Measurements from ENCODE around the gene CCDC180. TPM values are rescaled to one million over a fixed set of nuclear protein-coding genes. Genes with fewer than 3 reads are reported as not detected.

CCDC180 gene
- total and polyA plus RNA-seq, 9 of the 15 experiments (the other 6 are each of a cell fraction or from before 2014, with no cell fraction given) = 0.56 to 4.2 (median 2.5) TPM

- TF ChIP-seq, protein P1, sequence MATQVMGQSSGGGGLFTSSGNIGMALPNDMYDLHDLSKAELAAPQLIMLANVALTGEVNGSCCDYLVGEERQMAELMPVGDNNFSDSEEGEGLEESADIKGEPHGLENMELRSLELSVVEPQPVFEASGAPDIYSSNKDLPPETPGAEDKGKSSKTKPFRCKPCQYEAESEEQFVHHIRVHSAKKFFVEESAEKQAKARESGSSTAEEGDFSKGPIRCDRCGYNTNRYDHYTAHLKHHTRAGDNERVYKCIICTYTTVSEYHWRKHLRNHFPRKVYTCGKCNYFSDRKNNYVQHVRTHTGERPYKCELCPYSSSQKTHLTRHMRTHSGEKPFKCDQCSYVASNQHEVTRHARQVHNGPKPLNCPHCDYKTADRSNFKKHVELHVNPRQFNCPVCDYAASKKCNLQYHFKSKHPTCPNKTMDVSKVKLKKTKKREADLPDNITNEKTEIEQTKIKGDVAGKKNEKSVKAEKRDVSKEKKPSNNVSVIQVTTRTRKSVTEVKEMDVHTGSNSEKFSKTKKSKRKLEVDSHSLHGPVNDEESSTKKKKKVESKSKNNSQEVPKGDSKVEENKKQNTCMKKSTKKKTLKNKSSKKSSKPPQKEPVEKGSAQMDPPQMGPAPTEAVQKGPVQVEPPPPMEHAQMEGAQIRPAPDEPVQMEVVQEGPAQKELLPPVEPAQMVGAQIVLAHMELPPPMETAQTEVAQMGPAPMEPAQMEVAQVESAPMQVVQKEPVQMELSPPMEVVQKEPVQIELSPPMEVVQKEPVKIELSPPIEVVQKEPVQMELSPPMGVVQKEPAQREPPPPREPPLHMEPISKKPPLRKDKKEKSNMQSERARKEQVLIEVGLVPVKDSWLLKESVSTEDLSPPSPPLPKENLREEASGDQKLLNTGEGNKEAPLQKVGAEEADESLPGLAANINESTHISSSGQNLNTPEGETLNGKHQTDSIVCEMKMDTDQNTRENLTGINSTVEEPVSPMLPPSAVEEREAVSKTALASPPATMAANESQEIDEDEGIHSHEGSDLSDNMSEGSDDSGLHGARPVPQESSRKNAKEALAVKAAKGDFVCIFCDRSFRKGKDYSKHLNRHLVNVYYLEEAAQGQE (IDR thresholded peaks at IDR 0.05; ENCODE audit: borderline replicate concordance) = no peak
- TF ChIP-seq, protein P1 (CRISPR knock-in tag; IDR thresholded peaks at IDR 0.05; ENCODE audit: low read depth) = no peak
- TF ChIP-seq, protein P2, sequence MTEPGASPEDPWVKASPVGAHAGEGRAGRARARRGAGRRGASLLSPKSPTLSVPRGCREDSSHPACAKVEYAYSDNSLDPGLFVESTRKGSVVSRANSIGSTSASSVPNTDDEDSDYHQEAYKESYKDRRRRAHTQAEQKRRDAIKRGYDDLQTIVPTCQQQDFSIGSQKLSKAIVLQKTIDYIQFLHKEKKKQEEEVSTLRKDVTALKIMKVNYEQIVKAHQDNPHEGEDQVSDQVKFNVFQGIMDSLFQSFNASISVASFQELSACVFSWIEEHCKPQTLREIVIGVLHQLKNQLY (CRISPR knock-in tag; conservative IDR thresholded peaks at IDR 0.05) = no peak
- TF ChIP-seq SP1 (CRISPR knock-in tag; IDR thresholded peaks at IDR 0.05) = 0 out of 2 replicates have a peak, but pooled peaks have one; percentile 21
- TF ChIP-seq SNIP1 (IDR thresholded peaks at IDR 0.05; ENCODE audit: low read depth) = no peak
- no peak for TF ChIP-seq EP300 (IDR thresholded peaks at IDR 0.05; ENCODE audit: low read length)
- TF ChIP-seq, protein P3, sequence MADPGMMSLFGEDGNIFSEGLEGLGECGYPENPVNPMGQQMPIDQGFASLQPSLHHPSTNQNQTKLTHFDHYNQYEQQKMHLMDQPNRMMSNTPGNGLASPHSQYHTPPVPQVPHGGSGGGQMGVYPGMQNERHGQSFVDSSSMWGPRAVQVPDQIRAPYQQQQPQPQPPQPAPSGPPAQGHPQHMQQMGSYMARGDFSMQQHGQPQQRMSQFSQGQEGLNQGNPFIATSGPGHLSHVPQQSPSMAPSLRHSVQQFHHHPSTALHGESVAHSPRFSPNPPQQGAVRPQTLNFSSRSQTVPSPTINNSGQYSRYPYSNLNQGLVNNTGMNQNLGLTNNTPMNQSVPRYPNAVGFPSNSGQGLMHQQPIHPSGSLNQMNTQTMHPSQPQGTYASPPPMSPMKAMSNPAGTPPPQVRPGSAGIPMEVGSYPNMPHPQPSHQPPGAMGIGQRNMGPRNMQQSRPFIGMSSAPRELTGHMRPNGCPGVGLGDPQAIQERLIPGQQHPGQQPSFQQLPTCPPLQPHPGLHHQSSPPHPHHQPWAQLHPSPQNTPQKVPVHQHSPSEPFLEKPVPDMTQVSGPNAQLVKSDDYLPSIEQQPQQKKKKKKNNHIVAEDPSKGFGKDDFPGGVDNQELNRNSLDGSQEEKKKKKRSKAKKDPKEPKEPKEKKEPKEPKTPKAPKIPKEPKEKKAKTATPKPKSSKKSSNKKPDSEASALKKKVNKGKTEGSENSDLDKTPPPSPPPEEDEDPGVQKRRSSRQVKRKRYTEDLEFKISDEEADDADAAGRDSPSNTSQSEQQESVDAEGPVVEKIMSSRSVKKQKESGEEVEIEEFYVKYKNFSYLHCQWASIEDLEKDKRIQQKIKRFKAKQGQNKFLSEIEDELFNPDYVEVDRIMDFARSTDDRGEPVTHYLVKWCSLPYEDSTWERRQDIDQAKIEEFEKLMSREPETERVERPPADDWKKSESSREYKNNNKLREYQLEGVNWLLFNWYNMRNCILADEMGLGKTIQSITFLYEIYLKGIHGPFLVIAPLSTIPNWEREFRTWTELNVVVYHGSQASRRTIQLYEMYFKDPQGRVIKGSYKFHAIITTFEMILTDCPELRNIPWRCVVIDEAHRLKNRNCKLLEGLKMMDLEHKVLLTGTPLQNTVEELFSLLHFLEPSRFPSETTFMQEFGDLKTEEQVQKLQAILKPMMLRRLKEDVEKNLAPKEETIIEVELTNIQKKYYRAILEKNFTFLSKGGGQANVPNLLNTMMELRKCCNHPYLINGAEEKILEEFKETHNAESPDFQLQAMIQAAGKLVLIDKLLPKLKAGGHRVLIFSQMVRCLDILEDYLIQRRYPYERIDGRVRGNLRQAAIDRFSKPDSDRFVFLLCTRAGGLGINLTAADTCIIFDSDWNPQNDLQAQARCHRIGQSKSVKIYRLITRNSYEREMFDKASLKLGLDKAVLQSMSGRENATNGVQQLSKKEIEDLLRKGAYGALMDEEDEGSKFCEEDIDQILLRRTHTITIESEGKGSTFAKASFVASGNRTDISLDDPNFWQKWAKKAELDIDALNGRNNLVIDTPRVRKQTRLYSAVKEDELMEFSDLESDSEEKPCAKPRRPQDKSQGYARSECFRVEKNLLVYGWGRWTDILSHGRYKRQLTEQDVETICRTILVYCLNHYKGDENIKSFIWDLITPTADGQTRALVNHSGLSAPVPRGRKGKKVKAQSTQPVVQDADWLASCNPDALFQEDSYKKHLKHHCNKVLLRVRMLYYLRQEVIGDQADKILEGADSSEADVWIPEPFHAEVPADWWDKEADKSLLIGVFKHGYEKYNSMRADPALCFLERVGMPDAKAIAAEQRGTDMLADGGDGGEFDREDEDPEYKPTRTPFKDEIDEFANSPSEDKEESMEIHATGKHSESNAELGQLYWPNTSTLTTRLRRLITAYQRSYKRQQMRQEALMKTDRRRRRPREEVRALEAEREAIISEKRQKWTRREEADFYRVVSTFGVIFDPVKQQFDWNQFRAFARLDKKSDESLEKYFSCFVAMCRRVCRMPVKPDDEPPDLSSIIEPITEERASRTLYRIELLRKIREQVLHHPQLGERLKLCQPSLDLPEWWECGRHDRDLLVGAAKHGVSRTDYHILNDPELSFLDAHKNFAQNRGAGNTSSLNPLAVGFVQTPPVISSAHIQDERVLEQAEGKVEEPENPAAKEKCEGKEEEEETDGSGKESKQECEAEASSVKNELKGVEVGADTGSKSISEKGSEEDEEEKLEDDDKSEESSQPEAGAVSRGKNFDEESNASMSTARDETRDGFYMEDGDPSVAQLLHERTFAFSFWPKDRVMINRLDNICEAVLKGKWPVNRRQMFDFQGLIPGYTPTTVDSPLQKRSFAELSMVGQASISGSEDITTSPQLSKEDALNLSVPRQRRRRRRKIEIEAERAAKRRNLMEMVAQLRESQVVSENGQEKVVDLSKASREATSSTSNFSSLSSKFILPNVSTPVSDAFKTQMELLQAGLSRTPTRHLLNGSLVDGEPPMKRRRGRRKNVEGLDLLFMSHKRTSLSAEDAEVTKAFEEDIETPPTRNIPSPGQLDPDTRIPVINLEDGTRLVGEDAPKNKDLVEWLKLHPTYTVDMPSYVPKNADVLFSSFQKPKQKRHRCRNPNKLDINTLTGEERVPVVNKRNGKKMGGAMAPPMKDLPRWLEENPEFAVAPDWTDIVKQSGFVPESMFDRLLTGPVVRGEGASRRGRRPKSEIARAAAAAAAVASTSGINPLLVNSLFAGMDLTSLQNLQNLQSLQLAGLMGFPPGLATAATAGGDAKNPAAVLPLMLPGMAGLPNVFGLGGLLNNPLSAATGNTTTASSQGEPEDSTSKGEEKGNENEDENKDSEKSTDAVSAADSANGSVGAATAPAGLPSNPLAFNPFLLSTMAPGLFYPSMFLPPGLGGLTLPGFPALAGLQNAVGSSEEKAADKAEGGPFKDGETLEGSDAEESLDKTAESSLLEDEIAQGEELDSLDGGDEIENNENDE (IDR thresholded peaks at IDR 0.05; ENCODE audit: low read depth, low read length) = no peak
- no peak for TF ChIP-seq ZNF444 (CRISPR knock-in tag; IDR thresholded peaks at IDR 0.05)
Observed at GRCh38 chr9:97292200-97292599, 15.3 kb upstream of the CCDC180 start (continued).

Data from K562 (cell line).